SW 1271 (cell line): ENCODE data around the gene ARHGAP22.

ENCODE experiments used
- DNase-seq, 2 experiments: peaks; one replicate each; lab custom pipeline; 2025; lab: John Stamatoyannopoulos, UW

The ARHGAP22 gene

DNA sequence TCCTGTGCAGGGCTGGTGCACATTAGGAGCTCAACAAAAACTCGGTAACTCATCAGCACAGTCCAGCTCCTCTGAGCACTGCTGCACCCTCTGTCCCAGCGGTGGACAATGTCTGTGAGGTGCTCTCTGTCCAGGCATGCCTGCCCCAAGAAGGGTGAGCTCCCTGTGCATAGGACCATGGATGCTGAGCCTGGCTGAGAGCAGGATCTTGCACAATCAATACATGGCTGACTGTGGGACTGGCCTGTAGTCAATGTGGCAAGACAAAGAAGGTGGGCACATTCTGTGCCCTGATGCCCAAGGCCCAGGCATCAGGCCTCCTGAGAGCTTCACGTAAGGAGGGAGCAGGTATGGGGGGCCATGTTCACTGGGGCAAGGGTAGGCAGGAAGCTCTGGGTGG lies 17.1 kb downstream of the ARHGAP22 start:
- DNase-seq, result no peak

- no peak for DNase-seq
Observed at GRCh38 chr10:48587101-48587500, 17.8 kb downstream of the ARHGAP22 start.

DNA sequence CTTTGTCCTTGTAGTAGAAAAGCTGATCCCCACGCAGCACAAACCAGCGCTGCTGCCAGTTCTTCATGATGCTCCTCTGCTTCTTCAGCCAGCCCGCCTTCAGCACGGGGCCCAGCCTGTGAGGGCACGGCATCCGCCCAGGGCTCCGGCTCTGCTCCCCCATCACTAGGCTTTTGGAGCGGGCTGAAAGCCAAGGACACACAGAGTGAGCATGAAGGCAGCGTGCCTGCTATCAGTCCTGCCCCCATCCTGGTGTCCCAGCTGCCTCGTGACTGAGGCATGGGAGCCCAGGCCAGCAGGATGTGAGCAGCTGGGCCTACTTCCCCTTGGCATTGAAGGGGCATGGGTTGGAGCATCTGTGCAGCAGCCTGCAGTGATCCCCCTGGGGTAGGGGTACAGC lies 21.9 kb downstream of the ARHGAP22 start:
- DNase-seq, result no peak

- DNase-seq, result no peak
Observed at GRCh38 chr10:48580236-48580635, 24.6 kb downstream of the ARHGAP22 start.

- DNase-seq, result no peak
Observed at GRCh38 chr10:48579251-48579960, 25.5 kb downstream of the ARHGAP22 start.

- no peak for DNase-seq
Observed at GRCh38 chr10:48577158-48577557, 27.7 kb downstream of the ARHGAP22 start.

GRCh38 chr10:48576501-48576900 lies 28.4 kb downstream of the ARHGAP22 start:
- DNase-seq, result no peak

DNA sequence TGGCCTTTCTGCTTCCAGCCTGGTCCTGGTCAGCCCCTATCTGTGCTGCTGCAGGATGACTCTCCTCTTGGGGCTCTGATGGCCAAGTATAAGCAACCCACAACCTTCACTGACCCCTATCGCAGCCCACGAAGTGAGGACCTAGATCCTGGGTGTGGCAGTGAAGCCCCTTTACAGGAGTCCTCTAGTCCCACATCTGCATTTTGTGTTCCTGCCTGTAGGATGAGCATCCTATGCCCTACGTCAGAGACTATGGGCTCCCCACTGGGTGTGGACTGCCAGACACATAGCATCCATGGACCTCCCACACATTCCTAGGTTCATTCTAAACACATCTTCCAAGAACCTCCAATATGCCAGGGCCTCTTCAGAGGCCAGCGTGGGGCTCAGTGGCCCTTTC lies 29.0 kb downstream of the ARHGAP22 start:
- DNase-seq, result no peak

DNA sequence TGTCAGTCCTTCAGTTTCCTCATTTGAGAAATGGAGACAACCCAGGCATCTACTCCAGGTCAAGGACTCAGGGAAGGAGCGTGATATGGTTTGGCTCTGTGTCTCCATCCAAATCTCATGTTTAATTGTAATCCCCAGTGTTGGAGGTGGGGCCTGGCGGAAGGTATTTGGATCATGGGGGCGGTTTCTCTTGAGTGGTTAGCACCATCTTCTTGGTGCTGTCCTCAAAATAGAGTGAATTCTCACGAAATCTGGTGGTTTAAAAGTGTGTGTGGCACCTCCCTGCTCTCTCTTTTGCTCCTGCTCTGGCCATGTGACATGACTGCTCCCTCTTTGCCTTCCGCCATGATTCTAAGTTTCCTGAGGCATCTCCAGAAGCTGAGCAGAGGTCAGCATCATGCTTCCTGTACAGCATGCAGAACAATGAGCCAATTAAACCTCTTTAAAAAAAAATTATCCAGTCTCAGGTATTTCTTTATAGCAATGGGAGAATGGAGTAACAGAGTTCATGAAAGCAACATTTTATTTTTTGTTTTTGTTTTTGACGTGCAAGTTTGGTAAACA lies 30.0 kb downstream of the ARHGAP22 start:
- DNase-seq, result no peak

DNA sequence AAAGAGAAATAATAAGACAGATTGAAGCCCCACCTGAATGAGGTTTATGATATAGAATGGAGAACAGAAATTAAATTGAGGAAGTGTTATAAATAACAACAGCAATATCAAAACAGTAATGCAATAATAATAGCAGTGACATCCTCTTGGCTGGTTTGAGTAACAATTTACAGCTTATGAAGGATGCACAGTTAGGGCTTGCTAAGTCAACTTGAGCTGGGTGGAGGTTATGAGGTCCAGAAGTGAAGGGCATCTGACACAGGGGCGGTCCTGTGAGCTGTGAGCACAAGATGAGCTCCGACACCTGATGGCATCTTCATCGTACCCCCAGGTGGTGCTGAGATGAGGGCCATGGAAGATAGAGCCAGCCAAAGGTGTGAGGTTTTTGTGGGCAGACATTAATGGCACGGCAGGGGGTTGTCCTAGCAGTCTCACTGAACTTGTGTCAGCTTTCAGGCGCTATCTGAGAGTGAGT lies 30.5 kb downstream of the ARHGAP22 start:
- DNase-seq, result no peak

DNA sequence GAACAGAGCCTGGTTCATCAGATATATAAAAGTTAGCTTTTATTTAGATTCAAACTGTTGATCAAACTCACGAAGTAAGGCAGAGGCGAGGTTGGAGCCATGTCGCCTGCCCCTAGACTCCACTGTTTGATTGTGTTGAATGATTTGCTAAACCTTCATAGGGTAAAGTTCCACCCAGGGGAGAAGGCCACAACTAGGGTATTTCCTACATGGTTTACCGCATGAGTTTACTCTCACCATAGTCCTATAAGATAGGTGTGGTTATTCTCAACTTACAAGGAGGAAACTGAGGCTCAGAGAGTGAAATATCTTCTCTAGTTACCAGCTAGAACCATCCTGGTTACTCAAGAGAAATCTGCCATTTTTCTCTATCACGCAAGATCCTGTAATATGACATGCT lies 31.8 kb downstream of the ARHGAP22 start:
- DNase-seq, result no peak

DNA sequence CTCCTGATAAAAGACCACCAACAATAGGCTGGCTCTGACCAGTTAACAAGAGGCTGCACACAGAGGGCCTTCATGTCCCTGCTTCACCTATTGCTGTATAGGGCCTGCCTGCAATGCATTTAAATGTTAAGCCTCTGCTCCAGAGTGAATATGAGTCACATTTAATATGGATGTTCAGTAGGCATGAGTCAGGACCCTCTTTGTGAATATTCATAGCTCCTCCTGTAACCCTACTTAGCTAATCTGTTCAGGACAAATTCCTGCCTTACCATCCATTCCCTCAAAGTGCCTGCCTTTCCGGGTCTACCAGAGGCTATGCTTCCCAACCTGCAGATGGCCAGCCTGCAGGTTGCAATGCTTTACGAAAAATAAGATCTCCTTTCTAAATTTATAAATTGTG lies 32.5 kb downstream of the ARHGAP22 start:
- DNase-seq, result no peak

DNA sequence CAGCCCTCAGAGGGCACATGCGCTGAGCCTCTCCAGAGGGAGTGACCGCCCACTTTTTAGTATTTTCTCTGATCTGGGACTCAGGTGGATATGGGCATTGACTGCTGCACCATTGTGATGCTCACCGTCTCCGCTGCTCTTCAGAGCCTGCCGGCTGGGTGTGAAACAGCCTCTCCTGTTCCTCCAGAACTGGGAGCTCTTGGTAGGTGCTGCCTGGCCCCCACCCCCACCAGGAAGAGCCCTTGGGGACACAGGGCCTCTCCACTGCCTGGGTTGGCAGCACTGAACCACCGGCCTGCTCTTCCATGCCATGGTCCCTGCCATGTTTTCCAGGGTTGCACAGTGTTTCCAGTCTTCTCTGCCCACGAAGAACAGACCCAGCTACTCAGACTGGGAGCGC lies 36.3 kb downstream of the ARHGAP22 start:
- no peak for DNase-seq

GRCh38 chr10:48568131-48568530 lies 36.7 kb downstream of the ARHGAP22 start:
- no peak for DNase-seq

DNA sequence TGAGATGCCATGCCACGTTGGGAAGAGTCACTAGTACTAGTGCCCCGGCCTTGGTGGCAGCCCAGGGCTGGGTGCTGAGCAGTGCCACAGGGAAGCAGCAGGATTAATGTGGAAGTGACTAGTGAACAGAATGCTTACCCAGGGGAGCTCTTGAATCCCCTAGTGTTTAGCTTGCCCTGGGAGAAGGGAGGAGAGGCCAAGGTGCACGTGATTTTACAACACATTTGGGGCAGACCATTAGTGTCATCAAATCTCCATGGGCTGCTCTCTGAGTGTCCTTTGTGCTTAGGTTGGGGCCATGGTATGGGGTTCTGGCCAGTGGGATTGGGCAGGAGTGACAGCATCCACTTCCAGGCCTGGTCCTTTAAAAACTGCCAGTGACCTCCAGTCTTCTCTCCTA lies 37.5 kb downstream of the ARHGAP22 start:
- DNase-seq, result no peak

- DNase-seq, result no peak
Observed at GRCh38 chr10:48564466-48565160, 40.3 kb downstream of the ARHGAP22 start.

- no peak for DNase-seq
Observed at GRCh38 chr10:48557511-48558123, 47.3 kb downstream of the ARHGAP22 start.

DNA sequence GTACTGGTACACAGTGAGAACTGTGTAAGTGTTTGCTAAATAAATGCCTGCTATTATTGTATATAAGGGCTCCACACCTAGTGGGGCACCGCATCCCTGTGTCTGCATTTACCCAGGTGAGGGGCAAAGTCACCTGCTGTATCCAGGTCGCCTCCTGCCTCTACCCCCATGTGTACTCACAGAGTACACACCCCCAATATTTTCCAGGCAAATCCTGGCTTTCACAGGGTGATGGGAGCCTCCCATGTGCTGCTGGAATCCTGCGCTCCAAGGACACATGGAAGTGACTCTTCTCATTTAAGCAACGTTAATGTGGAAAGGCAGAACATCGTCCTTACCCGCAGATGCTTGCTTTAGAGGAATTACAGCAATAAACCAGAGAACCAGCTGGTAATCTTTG lies 48.2 kb downstream of the ARHGAP22 start:
- no peak for DNase-seq

DNA sequence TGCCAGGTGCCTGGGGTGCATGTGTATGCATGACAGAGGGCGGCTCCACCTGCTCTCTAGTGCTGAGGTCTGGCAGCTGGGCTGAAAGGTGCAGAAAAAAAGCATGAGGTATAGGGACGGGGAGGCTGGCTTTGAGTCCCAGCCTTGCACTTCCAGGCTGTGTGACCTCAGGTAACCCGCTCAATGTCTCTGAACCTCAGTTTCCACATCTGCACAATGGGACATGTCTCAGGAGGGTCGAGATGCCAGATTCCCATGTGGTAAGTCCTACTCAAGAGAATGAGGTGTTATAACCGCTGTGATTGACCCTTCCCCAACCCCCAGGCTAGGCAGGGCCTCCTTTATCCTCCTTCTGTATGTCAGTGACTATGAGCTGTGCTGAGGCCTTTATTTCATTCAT lies 48.8 kb downstream of the ARHGAP22 start:
- DNase-seq, result no peak

DNA sequence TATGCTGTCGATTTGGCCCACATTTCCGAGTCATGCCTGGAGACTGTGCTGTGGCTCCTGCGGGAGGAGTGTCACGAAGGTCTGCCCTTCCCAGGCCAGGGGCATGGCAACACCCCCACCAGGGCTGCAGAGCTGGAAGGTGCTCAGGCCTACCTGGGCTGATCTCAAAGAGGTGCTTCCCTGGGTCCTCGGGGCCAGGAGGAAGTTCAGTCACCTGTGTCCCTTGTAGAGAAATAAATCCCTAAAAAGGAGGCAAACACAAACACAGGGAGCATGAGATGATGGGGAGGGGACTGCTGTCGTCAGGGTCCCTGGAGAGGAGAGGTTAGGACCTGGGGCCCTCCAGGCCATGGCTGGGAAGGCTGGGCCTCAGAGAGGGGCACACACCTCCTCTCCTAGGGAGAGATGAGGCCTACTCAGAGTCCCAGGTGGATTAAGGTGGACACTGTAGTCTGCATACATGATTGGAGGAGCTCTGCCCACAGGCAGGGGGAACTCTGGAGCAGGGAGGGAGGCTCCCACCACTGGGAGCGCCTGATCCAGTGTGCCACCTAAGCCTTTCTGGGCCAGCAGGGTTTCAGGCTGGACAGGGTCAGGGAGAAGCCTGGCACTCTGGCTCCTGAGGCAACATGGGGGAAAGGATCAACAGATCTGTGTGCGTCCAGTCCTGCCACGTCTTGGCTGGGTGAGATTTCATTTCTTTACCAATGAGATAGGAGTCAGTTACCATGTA lies 49.4 kb downstream of the ARHGAP22 start:
- no peak for DNase-seq

- no peak for DNase-seq
Observed at GRCh38 chr10:48554656-48555055, 50.2 kb downstream of the ARHGAP22 start.

- DNase-seq, result no peak
Observed at GRCh38 chr10:48554246-48554645, 50.6 kb downstream of the ARHGAP22 start.
